GM12878 (cell line): ENCODE measurements around the gene ANKRD13D. TPM values are rescaled to one million over a fixed set of nuclear protein-coding genes. Genes with fewer than 3 reads are reported as not detected.
A peak's percentile ranks its signal among the peaks of the same experiment; 100 is the strongest.

Experiments
- ATAC-seq: fragments of 200-7000 bp; cut with Tn5 transposase; 3 replicates; pipeline ENCODE4 v1.9.1; 2020; ENCODE audit warnings: mild to moderate bottlenecking, moderate library complexity
- BruUV-seq: library from RNA; stranded (reverse); fragments of 400-500 nt; replicated peaks from 2 replicates; lab custom pipeline; 2021; lab: Mats Ljungman, UMichigan
- CTCF ChIA-PET: fragments of 300-600 bp; sonication (Branson Sonifier 250); formaldehyde crosslinking; extraction: SDS; loops from one replicate; lab custom pipeline; 2021; ENCODE audit warnings: inconsistent platforms; lab: Yijun Ruan, JAX
- POLR2A ChIA-PET: fragments of 350-600 bp; formaldehyde crosslinking; extraction: SDS; loops from one replicate; lab custom pipeline; 2021; ENCODE audit warnings: inconsistent platforms; lab: Charles Lee
- RAD21 ChIA-PET: fragments of 300-600 bp; sonication (Branson Sonifier 250); formaldehyde crosslinking; loops from one replicate; lab custom pipeline; 2023; ENCODE audit warnings: antibody characterized with exemption; ENCODE audit not compliant: unreplicated experiment; lab: Charles Lee
- SMC1A ChIA-PET: fragments of 300-600 bp; sonication (Branson Sonifier 250); formaldehyde crosslinking; loops from one replicate; lab custom pipeline; 2023; ENCODE audit not compliant: unreplicated experiment, uncharacterized antibody; lab: Charles Lee
- DNase-seq: peaks from one replicate; pipeline ENCODE4 v3.0.0-alpha.2; 2011; ENCODE audit warnings: low read depth, low spot score
- FAIRE-seq: peaks from 3 replicates; lab custom pipeline; 2011; peaks lifted over from hg19 to GRCh38; lab: Jason Lieb, UNC
- H2AFZ ChIP-seq: 2 replicates; pipeline ENCODE4 v1.6.0; 2011; ENCODE audit warnings: low read depth, low read length, control low read depth; ENCODE audit not compliant: control insufficient read depth
- H3K27ac ChIP-seq: 2 replicates; pipeline ENCODE4 v1.5.1; 2011; ENCODE audit warnings: control low read depth; ENCODE audit not compliant: control insufficient read depth, insufficient read depth
- H3K27me3 ChIP-seq, 2 experiments: replicated peaks in 1 of 2; 2 replicates each; pipeline versions ENCODE4 v1.6.0 to v1.6.1; 2011; ENCODE audit warnings: low read length in 1 of 2; ENCODE audit not compliant: control insufficient read depth in 2 of 2, insufficient read depth in 2 of 2
- H3K36me3 ChIP-seq, 2 experiments: 2 replicates each; pipeline ENCODE4 v1.5.1; 2011; ENCODE audit warnings: low read length in 1 of 2; ENCODE audit not compliant: control insufficient read depth in 2 of 2, insufficient read depth in 2 of 2
- H3K4me1 ChIP-seq: 2 replicates; pipeline ENCODE4 v1.6.1; 2011; ENCODE audit warnings: mild to moderate bottlenecking, low read length, moderate library complexity, mixed read lengths; ENCODE audit not compliant: control insufficient read depth, insufficient read depth
- H3K4me2 ChIP-seq: 2 replicates; pipeline ENCODE4 v1.6.0; 2011; ENCODE audit warnings: control low read depth; ENCODE audit not compliant: control insufficient read depth, insufficient read depth
- H3K4me3 ChIP-seq: fragments of 200-600 bp; sonication (generic); 2 replicates; pipeline ENCODE4 v1.5.1; 2016
- H3K79me2 ChIP-seq: 2 replicates; pipeline ENCODE4 v1.6.0; 2011; ENCODE audit warnings: low read length; ENCODE audit not compliant: control insufficient read depth, insufficient read depth
- H3K9ac ChIP-seq: 2 replicates; pipeline ENCODE4 v1.8.0; 2011; ENCODE audit warnings: low read length, control low read depth, mixed read lengths; ENCODE audit not compliant: control insufficient read depth, insufficient read depth
- H3K9me3 ChIP-seq: replicated peaks from 3 replicates; pipeline ENCODE4 v1.5.1; 2011; ENCODE audit warnings: mild to moderate bottlenecking, low read length; ENCODE audit not compliant: control insufficient read depth, insufficient read depth
- H4K20me1 ChIP-seq: 2 replicates; pipeline ENCODE4 v1.6.0; 2011; ENCODE audit not compliant: control insufficient read depth, insufficient read depth
- FOS ChIP-seq: IDR thresholded peaks from 3 replicates; pipeline ENCODE4 v1.6.1; 2011; ENCODE audit warnings: borderline replicate concordance; ENCODE audit not compliant: insufficient read length; ENCODE audit errors: extremely low read depth
- IKZF1 ChIP-seq: fragments of 450-650 bp; conservative IDR thresholded peaks from 2 replicates; pipeline ENCODE4 v1.6.1; 2017; ENCODE audit warnings: antibody characterized with exemption, mild to moderate bottlenecking
- SP1 ChIP-seq: IDR thresholded peaks from one replicate; pipeline ENCODE4 v1.6.1; 2011; ENCODE audit warnings: low read depth, low read length
- WGBS: methylation state at CpG from one replicate; pipeline ENCODE4 v1.1.6; 2016; ENCODE audit warnings: low lambda C conversion rate; ENCODE audit not compliant: insufficient replicate concordance, insufficient coverage; ENCODE audit errors: missing lambda C conversion rate; 5-methylcytosine and 5-hydroxymethylcytosine counted together
- in situ Hi-C: fragments of 300-500 bp; cut with MboI; formaldehyde crosslinking; loops from 9 replicates; pipeline ENCODE4 v1.14.3; 2018; ENCODE audit warnings: mixed read lengths
- intact Hi-C: fragments of 100-400 bp; cut with micrococcal nuclease; formaldehyde crosslinking; loops from one replicate; pipeline ENCODE4 v1.14.2; 2022; ENCODE audit not compliant: unreplicated experiment
- polyA plus RNA-seq, 11 experiments: library from polyadenylated mRNA; depleted of rRNA in 4 of 11; unstranded in 6 of 11; stranded (reverse) in 5 of 11; fragments of >200 nt; fragmentation: Nextera tagmentation in 4 of 11; fragmentation: Illumina TruSeq in 1 of 11; extraction: Ambion mirVana in 4 of 11; extraction: Trizol in 1 of 11; gene quantifications; 1 replicate in 1 of 11; 2 replicates in 10 of 11; pipeline versions ENCODE4 v1.2.1 to v1.2.3, GENCODE V29; 2011 to 2016; ENCODE audit warnings: inconsistent platforms in 2 of 11, missing spikeins in 2 of 11, low read depth in 1 of 11
- total RNA-seq, 4 experiments: library from RNA; depleted of rRNA in 3 of 4; stranded (reverse); fragments of >200 nt in 3 of 4; fragmentation: Illumina TruSeq in 1 of 4; extraction: Trizol in 1 of 4; gene quantifications; 2 replicates each; pipeline versions ENCODE4 v1.2.1 to v1.2.3, GENCODE V29; 2013 to 2021
- TF ChIP-seq, protein P1 (sequence below), 3 experiments: IDR thresholded peaks in 2 of 3; conservative IDR thresholded peaks in 1 of 3; 2 replicates each; pipeline ENCODE4 v1.5.1; 2011; ENCODE audit warnings: low read depth in 3 of 3, low read length in 3 of 3, mild to moderate bottlenecking in 3 of 3, control low read depth in 2 of 3, moderate library complexity in 2 of 3, inconsistent platforms in 1 of 3, mixed read lengths in 1 of 3; ENCODE audit not compliant: control insufficient read depth in 2 of 3, insufficient read depth in 1 of 3; ENCODE audit errors: extremely low read depth in 1 of 3

Gene ANKRD13D
- total and polyA plus RNA-seq, 10 of the 15 experiments (the other 5 are each of a cell fraction or from before 2014, with no cell fraction given): 2.0 to 56.2 (median 21.4) TPM

DNA sequence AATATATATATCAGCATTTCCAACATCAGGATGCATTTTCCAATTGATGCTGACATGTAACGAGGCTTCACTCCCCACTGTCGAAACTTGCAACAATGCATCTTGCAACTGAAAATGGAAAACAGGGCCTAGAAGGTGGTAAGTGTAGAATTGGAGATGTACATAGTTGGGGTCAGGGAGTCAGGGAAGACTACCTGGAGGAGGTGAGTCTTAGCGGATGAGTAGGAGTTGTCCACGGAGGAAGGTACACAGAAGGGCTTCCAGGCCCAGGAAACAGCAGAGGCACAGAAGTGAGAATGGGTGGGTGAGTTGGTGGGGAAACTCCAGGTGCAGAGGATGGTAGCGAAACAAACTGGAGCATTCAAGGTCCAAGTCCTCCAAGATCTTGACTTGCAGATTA is 24.8 kb upstream of the ANKRD13D start:
- FAIRE-seq (no peak), ATAC-seq (no peak), DNase-seq (no peak)
- no peak overlapping the region for H2AFZ ChIP-seq
- intact Hi-C loops (loop anchor here (10.0 kb wide), 1 partner anchor 221 kb away; the partner anchor contains the start of gene AIP), in situ Hi-C loops (loop anchor here (5.0 kb wide), 2 partner anchors 53 to 118 kb away; no protein-coding TSS in a partner anchor)
- no peak overlapping the region for H3K9ac ChIP-seq
- RAD21 ChIA-PET: interaction anchor here (1.0 to 4.9 kb wide), 7 partner anchors 52 to 233 kb away, joined by 3 to 69 read pairs (median 7); partner anchors contain the start of gene POLD4
- H3K79me2 ChIP-seq: peaks cover 31% of the 10 kb centered on the region
- peaks cover 0 to 3% of the 10 kb centered on the region in 2 experiments; a peak in 1 of 4 replicates for H3K36me3 ChIP-seq
- POLR2A ChIA-PET: interaction anchor here (1.2 to 4.8 kb wide), 3 partner anchors 13 to 53 kb away, joined by 3 to 25 read pairs (median 8); no protein-coding TSS in a partner anchor
- no peaks in the 10 kb centered on the region for H4K20me1 ChIP-seq
- no peak overlapping the region for H3K27ac ChIP-seq
- no TSS peak for BruUV-seq
- H3K27me3 ChIP-seq: no peaks in the 10 kb centered on the region
- no peak overlapping the region for H3K4me3 ChIP-seq
- WGBS: 83% methylated on average over 5 of the region's 5 CpGs
- H3K4me2 ChIP-seq: no peak overlapping the region; the same call in 1 of the 2 replicates
- SMC1A ChIA-PET: interaction anchor here (3.2 to 4.0 kb wide), 4 partner anchors 24 to 117 kb away, joined by 11 to 65 read pairs (median 24); partner anchors contain the start of gene POLD4
- TF ChIP-seq FOS: no peak
- TF ChIP-seq IKZF1: 0 out of 2 replicates have a peak, but pooled peaks have one; percentile 19
- peaks cover 25% of the 10 kb centered on the region for H3K4me1 ChIP-seq
- H3K9me3 ChIP-seq: no peaks in the 10 kb centered on the region
- CTCF ChIA-PET: interaction anchor here (0.8 to 4.9 kb wide), 8 partner anchors 13 to 182 kb away, joined by 3 to 151 read pairs (median 18); partner anchors contain the start of gene ANKRD13D

DNA sequence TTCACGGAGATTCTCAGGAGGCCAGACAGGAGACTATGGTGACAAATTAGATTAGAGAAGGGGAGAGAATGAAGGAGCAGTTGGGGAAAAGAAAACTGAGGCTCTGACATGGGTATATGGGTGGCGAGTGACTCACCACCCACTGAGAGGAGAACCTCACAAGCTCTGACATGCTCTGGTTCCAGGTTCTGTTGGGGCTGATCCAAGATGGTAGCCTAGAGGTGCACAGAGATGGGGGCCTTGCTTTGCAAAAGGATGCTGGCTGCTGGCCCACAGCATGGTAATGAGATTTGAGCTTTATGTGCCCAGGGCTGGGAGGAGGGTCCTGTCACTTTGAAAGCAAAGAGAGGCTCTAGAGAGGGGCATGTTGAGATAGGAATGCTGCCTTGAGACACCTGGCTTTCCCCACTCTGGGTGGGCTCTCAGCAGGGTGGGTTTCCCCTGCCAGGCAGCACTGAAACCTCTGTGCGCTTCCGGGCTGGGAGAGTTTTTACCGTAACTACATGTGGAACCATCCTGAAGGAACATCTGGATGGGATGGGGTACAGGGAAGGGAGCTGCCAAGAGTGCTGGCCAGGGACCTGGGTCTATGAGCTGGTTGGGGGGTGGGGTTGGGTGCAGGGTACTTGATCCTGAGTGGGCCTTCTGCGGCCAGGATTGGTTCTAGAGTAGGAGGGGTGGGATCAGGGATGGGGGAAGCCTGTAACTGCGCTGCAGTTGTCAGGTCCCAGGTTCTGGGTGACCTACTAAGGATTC is 24.0 kb upstream of the ANKRD13D start:
- WGBS: 97% methylated on average over 7 of the region's 7 CpGs
- Histone ChIP-seq H3K79me2 (peaks cover 39% of the 10 kb centered on the region), H4K20me1 (no peaks in the 10 kb centered on the region), H3K4me1 (peaks cover 31% of the 10 kb centered on the region), H3K27me3 (no peaks in the 10 kb centered on the region), H3K27ac (no peak overlapping the region), H3K9me3 (no peaks in the 10 kb centered on the region), H3K9ac (no peak overlapping the region), H3K4me2 (no peak overlapping the region), H3K36me3 (peaks cover 0 to 3% of the 10 kb centered on the region in 2 experiments; a peak in 1 of 4 replicates), H3K4me3 (no peak overlapping the region), H2AFZ (no peak overlapping the region)
- FAIRE-seq (no peak), DNase-seq (no peak), ATAC-seq (no peak)
- ChIA-PET CTCF (interaction anchor here (0.8 to 4.9 kb wide), 5 partner anchors 13 to 117 kb away, joined by 3 to 151 read pairs (median 4); no protein-coding TSS in a partner anchor), RAD21 (interaction anchor here (0.8 to 4.9 kb wide), 6 partner anchors 25 to 184 kb away, joined by 3 to 69 read pairs (median 5); no protein-coding TSS in a partner anchor), POLR2A (interaction anchor here (0.9 to 4.8 kb wide), 2 partner anchors 9 to 53 kb away, joined by 3 to 25 read pairs; no protein-coding TSS in a partner anchor), SMC1A (interaction anchor here (0.9 to 4.0 kb wide), 3 partner anchors 23 to 52 kb away, joined by 3 to 65 read pairs (median 3); no protein-coding TSS in a partner anchor)
- no TSS peak for BruUV-seq
- TF ChIP-seq, protein P1, sequence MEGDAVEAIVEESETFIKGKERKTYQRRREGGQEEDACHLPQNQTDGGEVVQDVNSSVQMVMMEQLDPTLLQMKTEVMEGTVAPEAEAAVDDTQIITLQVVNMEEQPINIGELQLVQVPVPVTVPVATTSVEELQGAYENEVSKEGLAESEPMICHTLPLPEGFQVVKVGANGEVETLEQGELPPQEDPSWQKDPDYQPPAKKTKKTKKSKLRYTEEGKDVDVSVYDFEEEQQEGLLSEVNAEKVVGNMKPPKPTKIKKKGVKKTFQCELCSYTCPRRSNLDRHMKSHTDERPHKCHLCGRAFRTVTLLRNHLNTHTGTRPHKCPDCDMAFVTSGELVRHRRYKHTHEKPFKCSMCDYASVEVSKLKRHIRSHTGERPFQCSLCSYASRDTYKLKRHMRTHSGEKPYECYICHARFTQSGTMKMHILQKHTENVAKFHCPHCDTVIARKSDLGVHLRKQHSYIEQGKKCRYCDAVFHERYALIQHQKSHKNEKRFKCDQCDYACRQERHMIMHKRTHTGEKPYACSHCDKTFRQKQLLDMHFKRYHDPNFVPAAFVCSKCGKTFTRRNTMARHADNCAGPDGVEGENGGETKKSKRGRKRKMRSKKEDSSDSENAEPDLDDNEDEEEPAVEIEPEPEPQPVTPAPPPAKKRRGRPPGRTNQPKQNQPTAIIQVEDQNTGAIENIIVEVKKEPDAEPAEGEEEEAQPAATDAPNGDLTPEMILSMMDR (IDR thresholded peaks at IDR 0.05 in 2 of 3, conservative IDR thresholded peaks at IDR 0.05 in 1 of 3; ENCODE audit: control insufficient read depth in 2 of 3, extremely low read depth in 1 of 3, insufficient read depth in 1 of 3, low read depth in 3 of 3, low read length in 3 of 3): 0 out of 6 replicates have a peak, but pooled peaks of 1 of the 3 experiments have one; percentile 1
- TF ChIP-seq SP1: no peak
- in situ Hi-C loops (loop anchor here (5.0 kb wide), 2 partner anchors 52 to 117 kb away; no protein-coding TSS in a partner anchor), intact Hi-C loops (loop anchor here (10.0 kb wide), 1 partner anchor 220 kb away; the partner anchor contains the start of gene AIP)
